Measurements from ENCODE around the gene RBL2. TPM values are rescaled to one million over a fixed set of nuclear protein-coding genes. Genes with fewer than 3 reads are reported as not detected.

Gene RBL2
- total and polyA plus RNA-seq, 2 donors (not counting 3 experiments of a cell fraction or from before 2014, with no cell fraction given) = 22.5 to 30.7 TPM

DNA sequence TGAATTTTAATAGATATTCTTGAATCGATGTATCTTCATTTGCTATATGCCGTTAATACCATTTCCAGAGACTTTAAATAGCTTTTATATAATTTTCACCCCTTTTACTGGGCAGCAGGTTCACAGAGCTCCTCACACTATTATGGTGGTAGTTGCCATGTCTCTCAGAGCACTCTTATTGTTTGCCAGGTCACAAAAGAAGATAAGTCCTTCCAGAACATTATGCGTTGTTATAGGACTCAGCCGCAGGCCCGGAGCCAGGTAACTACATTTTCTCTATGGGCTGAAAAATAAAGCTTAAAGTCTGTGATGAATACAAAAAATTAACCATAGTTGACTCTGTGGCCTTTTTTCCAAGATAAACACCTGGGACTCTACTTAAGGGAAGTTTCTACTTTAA lies 44.7 kb downstream of the RBL2 start:
- ChIA-PET CTCF (no interaction called here), POLR2A (no interaction called here)
- no peak overlapping the region for H3K27ac ChIP-seq (ENCODE audit: insufficient read depth, low read depth, low read length)
- no TSS peak for BruUV-seq (replicated peaks)
- no peak for TF ChIP-seq POLR2A (IDR thresholded peaks at IDR 0.05; ENCODE audit: low read depth, low read length)
- TF ChIP-seq, protein P1, sequence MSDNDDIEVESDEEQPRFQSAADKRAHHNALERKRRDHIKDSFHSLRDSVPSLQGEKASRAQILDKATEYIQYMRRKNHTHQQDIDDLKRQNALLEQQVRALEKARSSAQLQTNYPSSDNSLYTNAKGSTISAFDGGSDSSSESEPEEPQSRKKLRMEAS (IDR thresholded peaks at IDR 0.05; ENCODE audit: insufficient read depth, insufficient read length) = no peak
- TF ChIP-seq, protein P2, sequence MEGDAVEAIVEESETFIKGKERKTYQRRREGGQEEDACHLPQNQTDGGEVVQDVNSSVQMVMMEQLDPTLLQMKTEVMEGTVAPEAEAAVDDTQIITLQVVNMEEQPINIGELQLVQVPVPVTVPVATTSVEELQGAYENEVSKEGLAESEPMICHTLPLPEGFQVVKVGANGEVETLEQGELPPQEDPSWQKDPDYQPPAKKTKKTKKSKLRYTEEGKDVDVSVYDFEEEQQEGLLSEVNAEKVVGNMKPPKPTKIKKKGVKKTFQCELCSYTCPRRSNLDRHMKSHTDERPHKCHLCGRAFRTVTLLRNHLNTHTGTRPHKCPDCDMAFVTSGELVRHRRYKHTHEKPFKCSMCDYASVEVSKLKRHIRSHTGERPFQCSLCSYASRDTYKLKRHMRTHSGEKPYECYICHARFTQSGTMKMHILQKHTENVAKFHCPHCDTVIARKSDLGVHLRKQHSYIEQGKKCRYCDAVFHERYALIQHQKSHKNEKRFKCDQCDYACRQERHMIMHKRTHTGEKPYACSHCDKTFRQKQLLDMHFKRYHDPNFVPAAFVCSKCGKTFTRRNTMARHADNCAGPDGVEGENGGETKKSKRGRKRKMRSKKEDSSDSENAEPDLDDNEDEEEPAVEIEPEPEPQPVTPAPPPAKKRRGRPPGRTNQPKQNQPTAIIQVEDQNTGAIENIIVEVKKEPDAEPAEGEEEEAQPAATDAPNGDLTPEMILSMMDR (IDR thresholded peaks at IDR 0.05; ENCODE audit: extremely low read depth in 1 of 2, insufficient read depth in 1 of 2, low read depth in 1 of 2, low read length in 2 of 2) = no peak
- TF ChIP-seq MYC (IDR thresholded peaks at IDR 0.05; ENCODE audit: low read depth, low read length) = no peak
- no peak for TF ChIP-seq FOS (IDR thresholded peaks at IDR 0.05; ENCODE audit: borderline replicate concordance, insufficient read depth, low read length)
- no peak for TF ChIP-seq JUN (IDR thresholded peaks at IDR 0.05; ENCODE audit: borderline replicate concordance, insufficient read depth, insufficient read length, low read depth)
- no peak for TF ChIP-seq POLR2AphosphoS5 (IDR thresholded peaks at IDR 0.05; ENCODE audit: insufficient read depth, low read depth, low read length)
- no peak for TF ChIP-seq GATA2 (IDR thresholded peaks at IDR 0.05; ENCODE audit: insufficient read depth, insufficient read length, low read depth, low read length)
- no peak for TF ChIP-seq EZH2 (IDR thresholded peaks at IDR 0.05; ENCODE audit: borderline replicate concordance, low read depth, low read length, severe bottlenecking)
- no peaks in the 10 kb centered on the region for H4K20me1 ChIP-seq (replicated peaks; ENCODE audit: control insufficient read depth, extremely low read depth, insufficient read depth, low read length)
- dilution Hi-C loops (cut with MboI; ENCODE audit: extremely low pct_ligation_motif_present, low sequenced_read_pairs) (no loop called here), intact Hi-C loops (cut with micrococcal nuclease) (no loop called here)
- peaks cover 2 to 12% of the 10 kb centered on the region in 2 experiments for H3K36me3 ChIP-seq (ENCODE audit: control insufficient read depth in 2 of 2, extremely low read depth in 1 of 2, insufficient read depth in 2 of 2, low read length in 2 of 2)
- H3K4me1 ChIP-seq (ENCODE audit: control insufficient read depth, extremely low read depth, insufficient read depth, low read length) = peaks cover 10% of the 10 kb centered on the region
- no peak for DNase-seq (ENCODE audit: low read depth, low spot score)
- no peaks in the 10 kb centered on the region for H3K9me1 ChIP-seq (replicated peaks; ENCODE audit: control insufficient read depth, extremely low read depth, insufficient read depth, low read length)
- H3K9ac ChIP-seq (replicated peaks; ENCODE audit: extremely low read depth, insufficient read depth, low read length) = no peak overlapping the region
- no peak for FAIRE-seq
- H3K79me2 ChIP-seq (ENCODE audit: control insufficient read depth, insufficient read depth, low read length) = no peaks in the 10 kb centered on the region
- H2AFZ ChIP-seq (ENCODE audit: low read depth, low read length) = no peak overlapping the region
- no peak overlapping the region for H3K4me2 ChIP-seq (ENCODE audit: insufficient read depth, low read length)
- H3K4me3 ChIP-seq (replicated peaks in 1 of 3; ENCODE audit: insufficient read depth in 1 of 3, low read depth in 1 of 3, low read length in 3 of 3) = no peak overlapping the region
- no peaks in the 10 kb centered on the region for H3K27me3 ChIP-seq (ENCODE audit: control insufficient read depth in 2 of 2, insufficient read depth in 2 of 2, low read length in 2 of 2)
- H3K9me3 ChIP-seq (replicated peaks; ENCODE audit: control insufficient read depth, insufficient read depth, low read length) = no peaks in the 10 kb centered on the region

All from endothelial cell of umbilical vein (primary cell).